Keratinocyte (primary cell): Measurements from ENCODE around the gene COA7. TPM values are rescaled to one million over a fixed set of nuclear protein-coding genes. Genes with fewer than 3 reads are reported as not detected.
"Not testable (repeated sequence)": the region's sequence is repeated elsewhere in the genome, so short reads cannot be mapped to it uniquely, and the experiment has no call there.

Experiments used
- DNase-seq: peaks from one replicate; pipeline ENCODE4 v3.0.0-alpha.2; 2011; ENCODE audit warnings: low read depth, missing footprints, low spot score
- FAIRE-seq: peaks from 2 replicates; lab custom pipeline; 2011; peaks lifted over from hg19 to GRCh38; lab: Jason Lieb, UNC
- H2AFZ ChIP-seq: 2 replicates; pipeline ENCODE4 v1.6.0; 2012; ENCODE audit warnings: low read length, control low read depth, inconsistent platforms; ENCODE audit not compliant: control insufficient read depth
- H3K27ac ChIP-seq: 2 replicates; pipeline ENCODE4 v1.5.1; 2011; ENCODE audit warnings: low read length; ENCODE audit not compliant: control insufficient read depth, insufficient read depth
- H3K27me3 ChIP-seq: 3 replicates; pipeline ENCODE4 v1.6.0; 2011; ENCODE audit warnings: low read length; ENCODE audit not compliant: control insufficient read depth, insufficient read depth; ENCODE audit errors: extremely low read depth
- H3K36me3 ChIP-seq, 2 experiments: 2 replicates in 1 of 2; 3 replicates in 1 of 2; pipeline ENCODE4 v1.5.1; 2011; ENCODE audit warnings: low read length in 2 of 2, mild to moderate bottlenecking in 1 of 2; ENCODE audit not compliant: control insufficient read depth in 2 of 2, insufficient read depth in 2 of 2; ENCODE audit errors: extremely low read depth in 1 of 2
- H3K4me1 ChIP-seq: 3 replicates; pipeline ENCODE4 v1.5.1; 2011; ENCODE audit warnings: low read length; ENCODE audit not compliant: control insufficient read depth, insufficient read depth; ENCODE audit errors: extremely low read depth
- H3K4me2 ChIP-seq: 3 replicates; pipeline ENCODE4 v1.6.0; 2011; ENCODE audit warnings: low read depth, low read length; ENCODE audit not compliant: control insufficient read depth, insufficient read depth; ENCODE audit errors: extremely low read depth
- H3K4me3 ChIP-seq, 3 experiments: fragments of 200-600 bp in 1 of 3; sonication (generic) in 1 of 3; 2 replicates in 2 of 3; 3 replicates in 1 of 3; pipeline ENCODE4 v1.5.1; 2011 to 2016; ENCODE audit warnings: low read length in 3 of 3, mild to moderate bottlenecking in 3 of 3, control low read depth in 2 of 3, inconsistent platforms in 1 of 3, low read depth in 1 of 3, mixed read lengths in 1 of 3, mixed run types in 1 of 3, moderate library complexity in 1 of 3; ENCODE audit not compliant: control insufficient read depth in 2 of 3, insufficient read depth in 2 of 3; ENCODE audit errors: extremely low read depth in 1 of 3
- H3K79me2 ChIP-seq: 2 replicates; pipeline ENCODE4 v1.6.0; 2012; ENCODE audit warnings: low read length; ENCODE audit not compliant: control insufficient read depth, insufficient read depth
- H3K9ac ChIP-seq: 3 replicates; pipeline ENCODE4 v1.6.0; 2011; ENCODE audit warnings: low read length; ENCODE audit not compliant: control insufficient read depth, insufficient read depth; ENCODE audit errors: extremely low read depth
- H3K9me1 ChIP-seq: 3 replicates; pipeline ENCODE4 v1.6.0; 2011; ENCODE audit warnings: low read length; ENCODE audit not compliant: control insufficient read depth, insufficient read depth; ENCODE audit errors: extremely low read depth
- H3K9me3 ChIP-seq: 2 replicates; pipeline ENCODE4 v1.5.1; 2012; ENCODE audit warnings: low read depth, low read length; ENCODE audit not compliant: control insufficient read depth
- H4K20me1 ChIP-seq: 3 replicates; pipeline ENCODE4 v1.6.0; 2011; ENCODE audit warnings: low read length; ENCODE audit not compliant: control insufficient read depth, insufficient read depth; ENCODE audit errors: extremely low read depth
- EZH2 ChIP-seq: IDR thresholded peaks from one replicate; pipeline ENCODE4 v1.6.1; 2012; ENCODE audit warnings: inconsistent platforms, mild to moderate bottlenecking, low read length, moderate library complexity
- dilution Hi-C: fragments of 300-500 bp; cut with MboI; formaldehyde crosslinking; loops from one replicate; pipeline ENCODE4 v1.7.0; 2020; ENCODE audit warnings: low sequenced_read_pairs; ENCODE audit not compliant: extremely low pct_ligation_motif_present
- polyA plus RNA-seq, 5 experiments: library from polyadenylated mRNA; depleted of rRNA in 3 of 5; stranded (reverse) in 3 of 5; stranded (forward) in 1 of 5; unstranded in 1 of 5; fragments of >200 nt; gene quantifications; 1 replicate in 1 of 5; 2 replicates in 3 of 5; 3 replicates in 1 of 5; pipeline versions ENCODE4 v1.2.1 to v1.2.3, GENCODE V29; 2011 to 2012; ENCODE audit warnings: missing spikeins in 2 of 5, low read depth in 1 of 5, low replicate concordance in 1 of 5
- TF ChIP-seq, protein P1 (sequence below), 3 experiments: IDR thresholded peaks in 1 of 3; conservative IDR thresholded peaks in 1 of 3; optimal IDR thresholded peaks in 1 of 3; 2 replicates in 2 of 3; 3 replicates in 1 of 3; pipeline versions ENCODE3 to v1.5.1; 2011; ENCODE audit warnings: low read length in 3 of 3, mild to moderate bottlenecking in 3 of 3, moderate library complexity in 2 of 3, control low read depth in 1 of 3, inconsistent platforms in 1 of 3; ENCODE audit not compliant: insufficient read depth in 2 of 3; ENCODE audit errors: extremely low read depth in 1 of 3

Gene COA7
- polyA plus RNA-seq, 1 donor (not counting 4 experiments of a cell fraction or from before 2014, with no cell fraction given) = 23.5 TPM

DNA sequence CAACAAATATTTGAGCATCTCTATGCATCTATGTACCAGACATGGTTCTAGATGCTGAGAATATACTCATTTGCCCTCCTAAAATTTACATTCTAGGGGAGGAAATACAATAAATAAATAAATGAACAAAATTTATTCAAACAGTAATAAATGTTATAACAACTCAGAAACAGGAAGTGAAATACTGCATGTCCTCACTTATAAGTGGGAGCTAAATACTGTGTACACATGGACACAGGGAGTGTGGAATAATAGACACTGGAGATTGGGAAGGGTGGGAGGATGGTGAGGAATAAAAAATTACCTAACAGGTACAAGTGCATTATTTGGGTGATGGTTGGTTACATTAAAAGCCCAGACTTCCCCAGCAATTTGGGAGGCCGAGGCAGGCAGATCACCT is 4.3 kb downstream of the COA7 start:
- Histone ChIP-seq H3K36me3 (peaks cover 9 to 15% of the 10 kb centered on the region in 2 experiments), H3K4me1 (peaks cover 9% of the 10 kb centered on the region), H3K4me2 (no peak overlapping the region), H3K4me3 (no peak overlapping the region), H3K9ac (no peak overlapping the region), H3K27ac (no peak overlapping the region), H3K9me3 (no peaks in the 10 kb centered on the region), H3K9me1 (no peaks in the 10 kb centered on the region), H3K27me3 (no peaks in the 10 kb centered on the region), H4K20me1 (no peaks in the 10 kb centered on the region), H3K79me2 (peaks cover 54% of the 10 kb centered on the region), H2AFZ (no peak overlapping the region)
- DNase-seq = no peak
- FAIRE-seq = no peak
- TF ChIP-seq, protein P1, sequence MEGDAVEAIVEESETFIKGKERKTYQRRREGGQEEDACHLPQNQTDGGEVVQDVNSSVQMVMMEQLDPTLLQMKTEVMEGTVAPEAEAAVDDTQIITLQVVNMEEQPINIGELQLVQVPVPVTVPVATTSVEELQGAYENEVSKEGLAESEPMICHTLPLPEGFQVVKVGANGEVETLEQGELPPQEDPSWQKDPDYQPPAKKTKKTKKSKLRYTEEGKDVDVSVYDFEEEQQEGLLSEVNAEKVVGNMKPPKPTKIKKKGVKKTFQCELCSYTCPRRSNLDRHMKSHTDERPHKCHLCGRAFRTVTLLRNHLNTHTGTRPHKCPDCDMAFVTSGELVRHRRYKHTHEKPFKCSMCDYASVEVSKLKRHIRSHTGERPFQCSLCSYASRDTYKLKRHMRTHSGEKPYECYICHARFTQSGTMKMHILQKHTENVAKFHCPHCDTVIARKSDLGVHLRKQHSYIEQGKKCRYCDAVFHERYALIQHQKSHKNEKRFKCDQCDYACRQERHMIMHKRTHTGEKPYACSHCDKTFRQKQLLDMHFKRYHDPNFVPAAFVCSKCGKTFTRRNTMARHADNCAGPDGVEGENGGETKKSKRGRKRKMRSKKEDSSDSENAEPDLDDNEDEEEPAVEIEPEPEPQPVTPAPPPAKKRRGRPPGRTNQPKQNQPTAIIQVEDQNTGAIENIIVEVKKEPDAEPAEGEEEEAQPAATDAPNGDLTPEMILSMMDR (optimal IDR thresholded peaks at IDR 0.05 in 1 of 3, IDR thresholded peaks at IDR 0.05 in 1 of 3, conservative IDR thresholded peaks at IDR 0.05 in 1 of 3; ENCODE audit: extremely low read depth in 1 of 3, insufficient read depth in 2 of 3, low read length in 3 of 3) = no peak
- dilution Hi-C loops = no loop called here

DNA sequence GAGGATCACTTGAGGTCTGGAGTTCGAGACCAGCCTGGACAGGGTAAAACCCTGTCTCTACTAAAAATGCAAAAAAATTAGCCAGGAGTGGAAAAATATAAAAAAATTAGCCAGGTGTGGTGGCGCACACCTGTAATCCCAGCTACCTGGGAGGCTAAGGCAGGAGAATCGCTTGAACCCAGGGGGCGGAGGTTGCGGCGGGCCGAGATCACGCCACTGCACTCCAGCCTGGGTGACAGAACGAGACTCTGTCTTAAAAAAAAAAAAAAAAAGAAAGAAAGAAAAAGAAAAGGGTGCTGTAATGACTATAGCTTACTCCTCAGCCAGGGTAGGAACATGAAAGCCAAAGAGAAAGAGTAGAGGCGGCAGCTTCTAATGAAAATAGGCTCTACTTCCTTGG is 4.8 kb downstream of the COA7 start:
- peaks cover 54% of the 10 kb centered on the region for H3K79me2 ChIP-seq
- H3K36me3 ChIP-seq = peaks cover 9 to 17% of the 10 kb centered on the region in 2 experiments
- H3K9ac ChIP-seq, dilution Hi-C loops, H3K4me3 ChIP-seq, FAIRE-seq, H4K20me1 ChIP-seq, H3K27me3 ChIP-seq, DNase-seq, H3K9me3 ChIP-seq, H3K27ac ChIP-seq, H3K9me1 ChIP-seq, H2AFZ ChIP-seq, H3K4me2 ChIP-seq, H3K4me1 ChIP-seq: not testable (repeated sequence)

DNA sequence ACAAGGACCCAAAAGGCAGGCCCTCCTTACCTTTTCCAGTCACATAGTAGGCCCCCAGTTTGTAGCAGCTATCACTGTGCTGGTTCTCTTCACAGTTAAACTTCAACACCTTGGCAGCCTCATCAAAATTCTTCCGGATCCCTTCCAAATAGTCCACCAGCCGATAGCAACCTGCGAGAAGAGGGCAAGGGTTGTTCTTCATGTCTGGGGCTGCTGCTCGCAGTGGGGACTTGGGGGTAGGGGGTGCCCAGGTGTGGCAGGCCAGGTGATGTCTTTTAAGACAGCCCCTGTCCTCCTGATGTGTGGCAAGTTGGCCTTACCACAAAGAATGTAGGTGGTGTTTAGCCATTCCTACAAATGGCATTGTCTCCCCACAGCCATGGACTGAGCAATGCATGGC is 5.5 kb downstream of the COA7 start:
- no peak for TF ChIP-seq EZH2
- TF ChIP-seq, protein P1 (optimal IDR thresholded peaks at IDR 0.05 in 1 of 3, IDR thresholded peaks at IDR 0.05 in 1 of 3, conservative IDR thresholded peaks at IDR 0.05 in 1 of 3; ENCODE audit: extremely low read depth in 1 of 3, insufficient read depth in 2 of 3, low read length in 3 of 3) = no peak
- no peak overlapping the region for H3K9ac ChIP-seq
- FAIRE-seq (no peak), DNase-seq (no peak)
- H3K9me3 ChIP-seq = no peaks in the 10 kb centered on the region
- no peak overlapping the region for H3K4me3 ChIP-seq
- no peaks in the 10 kb centered on the region for H3K9me1 ChIP-seq
- peaks cover 5% of the 10 kb centered on the region for H3K4me1 ChIP-seq
- no peaks in the 10 kb centered on the region for H3K27me3 ChIP-seq
- dilution Hi-C loops = no loop called here
- H3K27ac ChIP-seq = no peak overlapping the region
- H4K20me1 ChIP-seq = no peaks in the 10 kb centered on the region
- H3K79me2 ChIP-seq = peaks cover 50% of the 10 kb centered on the region
- H3K4me2 ChIP-seq = no peak overlapping the region
- no peak overlapping the region for H2AFZ ChIP-seq
- H3K36me3 ChIP-seq = peaks cover 13 to 24% of the 10 kb centered on the region in 2 experiments
